Measurements from ENCODE around the gene TOMM20L. TPM values are rescaled to one million over a fixed set of nuclear protein-coding genes. Genes with fewer than 3 reads are reported as not detected.

The TOMM20L gene
- total and polyA plus RNA-seq, 4 donors, result not detected

- no peak for TF ChIP-seq HNF4G (IDR thresholded peaks at IDR 0.05)
These were observed 18.9 kb upstream of the TOMM20L start (continued) for GRCh38 chr14:58376791-58377190.

GRCh38 chr14:58390830-58391229, 4.9 kb upstream of the TOMM20L start:
- no peaks in the 10 kb centered on the region for H3K9me3 ChIP-seq (ENCODE audit: control insufficient read depth in 4 of 4, low read length in 3 of 4)
- no peak overlapping the region for H3K27ac ChIP-seq (ENCODE audit: low read depth in 1 of 2, low read length in 2 of 2)
- DNase-seq (ENCODE audit: low spot score), result no peak
- H3K4me3 ChIP-seq (ENCODE audit: low read depth in 1 of 3, low read length in 3 of 3), result no peak overlapping the region
- no peak for TF ChIP-seq SP1 (IDR thresholded peaks at IDR 0.05)
- no peak for TF ChIP-seq YY1 (IDR thresholded peaks at IDR 0.05)
- no peak for TF ChIP-seq ZBTB33 (IDR thresholded peaks at IDR 0.05)
- TF ChIP-seq RXRA (IDR thresholded peaks at IDR 0.05), result no peak
- no peak for TF ChIP-seq JUND (IDR thresholded peaks at IDR 0.05)
- TF ChIP-seq FOXA2 (IDR thresholded peaks at IDR 0.05), result no peak
- no peak for TF ChIP-seq MAX (IDR thresholded peaks at IDR 0.05)
- no peak for TF ChIP-seq TAF1 (conservative IDR thresholded peaks at IDR 0.05)
- no peak for TF ChIP-seq NR2F2 (IDR thresholded peaks at IDR 0.05)
- no peak for TF ChIP-seq GABPA (IDR thresholded peaks at IDR 0.05 in 1 of 2, conservative IDR thresholded peaks at IDR 0.05 in 1 of 2)
- TF ChIP-seq EGR1 (IDR thresholded peaks at IDR 0.05; ENCODE audit: low read depth in 2 of 2), result no peak
- TF ChIP-seq REST (IDR thresholded peaks at IDR 0.05), result no peak
- no peak for TF ChIP-seq CTCF (IDR thresholded peaks at IDR 0.05; ENCODE audit: low read depth, low read length, missing input control)
- no peak for TF ChIP-seq HNF4A (conservative IDR thresholded peaks at IDR 0.05)
- no peak for TF ChIP-seq RAD21 (IDR thresholded peaks at IDR 0.05)
- TF ChIP-seq FOXA1 (IDR thresholded peaks at IDR 0.05), result no peak
- TF ChIP-seq HNF4G (IDR thresholded peaks at IDR 0.05), result no peak
- no peak for TF ChIP-seq ATF3 (IDR thresholded peaks at IDR 0.05)
- no peak overlapping the region for H3K9ac ChIP-seq (ENCODE audit: low read depth in 1 of 2, low read length in 2 of 2)
- 88% methylated on average over 2 of the region's 2 CpGs for WGBS
- H3K4me1 ChIP-seq (ENCODE audit: control insufficient read depth in 4 of 4, insufficient read depth in 4 of 4, low read length in 3 of 4), result peaks cover 0 to 4% (median 1%) of the 10 kb centered on the region in 4 donors
- H3K36me3 ChIP-seq (ENCODE audit: control insufficient read depth in 4 of 4, insufficient read depth in 3 of 4, low read depth in 1 of 4, low read length in 3 of 4), result no peaks in the 10 kb centered on the region
- no peaks in the 10 kb centered on the region for H3K27me3 ChIP-seq (ENCODE audit: control insufficient read depth in 4 of 4, insufficient read depth in 4 of 4, low read length in 3 of 4)

Data from liver (tissue), 9 donors.